ENCODE measurements around the gene LRFN4.

- no peak for TF ChIP-seq CTCF (conservative IDR thresholded peaks at IDR 0.05; ENCODE audit: low read length)
- no peak for TF ChIP-seq EZH2phosphoT487 (IDR thresholded peaks at IDR 0.05; ENCODE audit: borderline replicate concordance, low read depth, low read length)
Measured at GRCh38 chr11:66884443-66884842, 27.6 kb downstream of the LRFN4 start.

Data from OCI-LY7 (cell line).